ENCODE data around the gene PRKCD. TPM values are rescaled to one million over a fixed set of nuclear protein-coding genes. Genes with fewer than 3 reads are reported as not detected.

The PRKCD gene
- total and polyA plus RNA-seq, 12 donors: 10.7 to 156 (median 49.2) TPM

- 90 to 93% (median 91%) methylated on average over 16 to 20 of the region's 20 CpGs for WGBS, 4 donors
- TF ChIP-seq CTCF (IDR thresholded peaks at IDR 0.05) (no peak), POLR2A (IDR thresholded peaks at IDR 0.05) (no peak)
- H3K9me3 ChIP-seq (replicated peaks in 1 of 3): no peaks in the 10 kb centered on the region
- H3K4me3 ChIP-seq: no peak overlapping the region
- H3K27ac ChIP-seq: no peak overlapping the region
- H3K36me3 ChIP-seq (replicated peaks in 1 of 2): peaks cover 0 to 61% of the 10 kb centered on the region in 2 donors
- H3K27me3 ChIP-seq: no peaks in the 10 kb centered on the region
- DNase-seq: no peak
- peaks cover 10 to 18% of the 10 kb centered on the region in 2 donors for H3K4me1 ChIP-seq (replicated peaks in 1 of 2)
- intact Hi-C loops (cut with DNase I): no loop called here
These were observed 18.6 kb downstream of the PRKCD start for GRCh38 chr3:53179580-53179979.

GRCh38 chr3:53180305-53181023 is 19.5 kb downstream of the PRKCD start:
- Histone ChIP-seq H3K27me3 (no peaks in the 10 kb centered on the region), H3K4me1 (replicated peaks in 1 of 2) (peaks cover 10 to 11% of the 10 kb centered on the region in 2 donors), H3K9me3 (replicated peaks in 1 of 3) (no peaks in the 10 kb centered on the region), H3K4me3 (no peak overlapping the region), H3K27ac (no peak overlapping the region), H3K36me3 (replicated peaks in 1 of 2) (peaks cover 0 to 70% of the 10 kb centered on the region in 2 donors)
- WGBS, 4 donors: 76 to 81% (median 76%) methylated on average over 9 to 11 of the region's 11 CpGs
- intact Hi-C loops (cut with DNase I): no loop called here
- no peak for DNase-seq
- TF ChIP-seq POLR2A (IDR thresholded peaks at IDR 0.05) (no peak), CTCF (IDR thresholded peaks at IDR 0.05) (no peak)

GRCh38 chr3:53181024-53181371 is 20.0 kb downstream of the PRKCD start:
- intact Hi-C loops (cut with DNase I): no loop called here

GRCh38 chr3:53181528-53181927 is 20.5 kb downstream of the PRKCD start:
- intact Hi-C loops (cut with DNase I): no loop called here
- H3K27ac ChIP-seq: no peak overlapping the region
- TF ChIP-seq POLR2A (IDR thresholded peaks at IDR 0.05) (no peak), CTCF (IDR thresholded peaks at IDR 0.05) (no peak)
- H3K27me3 ChIP-seq: no peaks in the 10 kb centered on the region
- peaks cover 0 to 81% of the 10 kb centered on the region in 2 donors for H3K36me3 ChIP-seq (replicated peaks in 1 of 2)
- peaks cover under 1% of the 10 kb centered on the region in 2 donors for H3K4me1 ChIP-seq (replicated peaks in 1 of 2)
- no peak overlapping the region for H3K4me3 ChIP-seq
- DNase-seq: peak in 1 of 7 donors; percentile 19
- WGBS, 4 donors: 89 to 95% (median 93%) methylated on average over 7 to 11 of the region's 11 CpGs
- no peaks in the 10 kb centered on the region for H3K9me3 ChIP-seq (replicated peaks in 1 of 3)

More at GRCh38 chr3:53181024-53181371, 20.0 kb downstream of the PRKCD start:
- Histone ChIP-seq H3K27ac (no peak overlapping the region), H3K9me3 (replicated peaks in 1 of 3) (no peaks in the 10 kb centered on the region), H3K4me3 (no peak overlapping the region), H3K27me3 (no peaks in the 10 kb centered on the region), H3K4me1 (replicated peaks in 1 of 2) (peaks cover 6% of the 10 kb centered on the region in 2 donors), H3K36me3 (replicated peaks in 1 of 2) (peaks cover 0 to 76% of the 10 kb centered on the region in 2 donors)
- no peak for DNase-seq
- TF ChIP-seq POLR2A (IDR thresholded peaks at IDR 0.05) (no peak), CTCF (IDR thresholded peaks at IDR 0.05) (no peak)
- WGBS, 4 donors: 49 to 83% (median 70%) methylated on average over 2 to 4 of the region's 4 CpGs
